Keratinocyte (primary cell): ENCODE results near the gene PLA2G12A. TPM values are rescaled to one million over a fixed set of nuclear protein-coding genes. Genes with fewer than 3 reads are reported as not detected.

Source experiments
- DNase-seq: peaks from one replicate; pipeline ENCODE4 v3.0.0-alpha.2; 2011; ENCODE audit warnings: low read depth, missing footprints, low spot score
- FAIRE-seq: peaks from 2 replicates; lab custom pipeline; 2011; peaks lifted over from hg19 to GRCh38; lab: Jason Lieb, UNC
- H2AFZ ChIP-seq: 2 replicates; pipeline ENCODE4 v1.6.0; 2012; ENCODE audit warnings: low read length, control low read depth, inconsistent platforms; ENCODE audit not compliant: control insufficient read depth
- H3K27ac ChIP-seq: 2 replicates; pipeline ENCODE4 v1.5.1; 2011; ENCODE audit warnings: low read length; ENCODE audit not compliant: control insufficient read depth, insufficient read depth
- H3K27me3 ChIP-seq: 3 replicates; pipeline ENCODE4 v1.6.0; 2011; ENCODE audit warnings: low read length; ENCODE audit not compliant: control insufficient read depth, insufficient read depth; ENCODE audit errors: extremely low read depth
- H3K36me3 ChIP-seq, 2 experiments: 2 replicates in 1 of 2; 3 replicates in 1 of 2; pipeline ENCODE4 v1.5.1; 2011; ENCODE audit warnings: low read length in 2 of 2, mild to moderate bottlenecking in 1 of 2; ENCODE audit not compliant: control insufficient read depth in 2 of 2, insufficient read depth in 2 of 2; ENCODE audit errors: extremely low read depth in 1 of 2
- H3K4me1 ChIP-seq: 3 replicates; pipeline ENCODE4 v1.5.1; 2011; ENCODE audit warnings: low read length; ENCODE audit not compliant: control insufficient read depth, insufficient read depth; ENCODE audit errors: extremely low read depth
- H3K4me2 ChIP-seq: 3 replicates; pipeline ENCODE4 v1.6.0; 2011; ENCODE audit warnings: low read depth, low read length; ENCODE audit not compliant: control insufficient read depth, insufficient read depth; ENCODE audit errors: extremely low read depth
- H3K4me3 ChIP-seq, 3 experiments: fragments of 200-600 bp in 1 of 3; sonication (generic) in 1 of 3; 2 replicates in 2 of 3; 3 replicates in 1 of 3; pipeline ENCODE4 v1.5.1; 2011 to 2016; ENCODE audit warnings: low read length in 3 of 3, mild to moderate bottlenecking in 3 of 3, control low read depth in 2 of 3, inconsistent platforms in 1 of 3, low read depth in 1 of 3, mixed read lengths in 1 of 3, mixed run types in 1 of 3, moderate library complexity in 1 of 3; ENCODE audit not compliant: control insufficient read depth in 2 of 3, insufficient read depth in 2 of 3; ENCODE audit errors: extremely low read depth in 1 of 3
- H3K79me2 ChIP-seq: 2 replicates; pipeline ENCODE4 v1.6.0; 2012; ENCODE audit warnings: low read length; ENCODE audit not compliant: control insufficient read depth, insufficient read depth
- H3K9ac ChIP-seq: 3 replicates; pipeline ENCODE4 v1.6.0; 2011; ENCODE audit warnings: low read length; ENCODE audit not compliant: control insufficient read depth, insufficient read depth; ENCODE audit errors: extremely low read depth
- H3K9me1 ChIP-seq: 3 replicates; pipeline ENCODE4 v1.6.0; 2011; ENCODE audit warnings: low read length; ENCODE audit not compliant: control insufficient read depth, insufficient read depth; ENCODE audit errors: extremely low read depth
- H3K9me3 ChIP-seq: 2 replicates; pipeline ENCODE4 v1.5.1; 2012; ENCODE audit warnings: low read depth, low read length; ENCODE audit not compliant: control insufficient read depth
- H4K20me1 ChIP-seq: 3 replicates; pipeline ENCODE4 v1.6.0; 2011; ENCODE audit warnings: low read length; ENCODE audit not compliant: control insufficient read depth, insufficient read depth; ENCODE audit errors: extremely low read depth
- CTCF ChIP-seq, 3 experiments: IDR thresholded peaks in 1 of 3; conservative IDR thresholded peaks in 1 of 3; optimal IDR thresholded peaks in 1 of 3; 2 replicates in 2 of 3; 3 replicates in 1 of 3; pipeline versions ENCODE3 to v1.5.1; 2011; ENCODE audit warnings: low read length in 3 of 3, mild to moderate bottlenecking in 3 of 3, moderate library complexity in 2 of 3, control low read depth in 1 of 3, inconsistent platforms in 1 of 3; ENCODE audit not compliant: insufficient read depth in 2 of 3; ENCODE audit errors: extremely low read depth in 1 of 3
- EZH2 ChIP-seq: IDR thresholded peaks from one replicate; pipeline ENCODE4 v1.6.1; 2012; ENCODE audit warnings: inconsistent platforms, mild to moderate bottlenecking, low read length, moderate library complexity
- dilution Hi-C: fragments of 300-500 bp; cut with MboI; formaldehyde crosslinking; loops from one replicate; pipeline ENCODE4 v1.7.0; 2020; ENCODE audit warnings: low sequenced_read_pairs; ENCODE audit not compliant: extremely low pct_ligation_motif_present
- polyA plus RNA-seq, 5 experiments: library from polyadenylated mRNA; depleted of rRNA in 3 of 5; stranded (reverse) in 3 of 5; stranded (forward) in 1 of 5; unstranded in 1 of 5; fragments of >200 nt; gene quantifications; 1 replicate in 1 of 5; 2 replicates in 3 of 5; 3 replicates in 1 of 5; pipeline versions ENCODE4 v1.2.1 to v1.2.3, GENCODE V29; 2011 to 2012; ENCODE audit warnings: missing spikeins in 2 of 5, low read depth in 1 of 5, low replicate concordance in 1 of 5

PLA2G12A gene
- polyA plus RNA-seq, 1 donor (not counting 4 experiments of a cell fraction or from before 2014, with no cell fraction given) = 63.7 TPM

GRCh38 chr4:109708990-109709389 lies 20.9 kb downstream of the PLA2G12A start:
- no peak for TF ChIP-seq CTCF (optimal IDR thresholded peaks at IDR 0.05 in 1 of 3, IDR thresholded peaks at IDR 0.05 in 1 of 3, conservative IDR thresholded peaks at IDR 0.05 in 1 of 3; ENCODE audit: extremely low read depth in 1 of 3, insufficient read depth in 2 of 3, low read length in 3 of 3)
- TF ChIP-seq EZH2 = no peak
- DNase-seq (no peak), FAIRE-seq (no peak)
- Histone ChIP-seq H3K9me3 (no peaks in the 10 kb centered on the region), H3K9ac (no peak overlapping the region), H3K4me3 (no peak overlapping the region), H3K27ac (no peak overlapping the region), H3K79me2 (no peaks in the 10 kb centered on the region), H3K27me3 (no peaks in the 10 kb centered on the region), H3K4me1 (no peaks in the 10 kb centered on the region), H2AFZ (no peak overlapping the region), H3K36me3 (peaks cover 0 to 3% of the 10 kb centered on the region in 2 experiments), H3K4me2 (no peak overlapping the region), H4K20me1 (no peaks in the 10 kb centered on the region), H3K9me1 (no peaks in the 10 kb centered on the region)
- dilution Hi-C loops = no loop called here

- Histone ChIP-seq H3K4me3 (no peak overlapping the region), H3K9ac (no peak overlapping the region), H4K20me1 (no peaks in the 10 kb centered on the region), H3K9me3 (no peaks in the 10 kb centered on the region), H3K9me1 (no peaks in the 10 kb centered on the region), H2AFZ (no peak overlapping the region), H3K4me2 (no peak overlapping the region), H3K4me1 (peaks cover 4% of the 10 kb centered on the region), H3K79me2 (no peaks in the 10 kb centered on the region), H3K36me3 (peaks cover 0 to 3% of the 10 kb centered on the region in 2 experiments), H3K27me3 (no peaks in the 10 kb centered on the region), H3K27ac (no peak overlapping the region)
- DNase-seq (no peak), FAIRE-seq (no peak)
- dilution Hi-C loops = no loop called here
- TF ChIP-seq EZH2 = no peak
- no peak for TF ChIP-seq CTCF (optimal IDR thresholded peaks at IDR 0.05 in 1 of 3, IDR thresholded peaks at IDR 0.05 in 1 of 3, conservative IDR thresholded peaks at IDR 0.05 in 1 of 3; ENCODE audit: extremely low read depth in 1 of 3, insufficient read depth in 2 of 3, low read length in 3 of 3)
Observed at GRCh38 chr4:109708435-109708834, 21.4 kb downstream of the PLA2G12A start.
